HG03175 (cell line): ENCODE results near the gene TMEM163.
"Not testable (repeated sequence)": the region's sequence is repeated elsewhere in the genome, so short reads cannot be mapped to it uniquely, and the experiment has no call there.

Experiments used
- ATAC-seq: cut with Tn5 transposase; IDR thresholded peaks from one replicate; pipeline ENCODE4 v1.9.1; 2021; ENCODE audit warnings: mild to moderate bottlenecking, moderate library complexity; ENCODE audit not compliant: unreplicated experiment

The TMEM163 gene

DNA sequence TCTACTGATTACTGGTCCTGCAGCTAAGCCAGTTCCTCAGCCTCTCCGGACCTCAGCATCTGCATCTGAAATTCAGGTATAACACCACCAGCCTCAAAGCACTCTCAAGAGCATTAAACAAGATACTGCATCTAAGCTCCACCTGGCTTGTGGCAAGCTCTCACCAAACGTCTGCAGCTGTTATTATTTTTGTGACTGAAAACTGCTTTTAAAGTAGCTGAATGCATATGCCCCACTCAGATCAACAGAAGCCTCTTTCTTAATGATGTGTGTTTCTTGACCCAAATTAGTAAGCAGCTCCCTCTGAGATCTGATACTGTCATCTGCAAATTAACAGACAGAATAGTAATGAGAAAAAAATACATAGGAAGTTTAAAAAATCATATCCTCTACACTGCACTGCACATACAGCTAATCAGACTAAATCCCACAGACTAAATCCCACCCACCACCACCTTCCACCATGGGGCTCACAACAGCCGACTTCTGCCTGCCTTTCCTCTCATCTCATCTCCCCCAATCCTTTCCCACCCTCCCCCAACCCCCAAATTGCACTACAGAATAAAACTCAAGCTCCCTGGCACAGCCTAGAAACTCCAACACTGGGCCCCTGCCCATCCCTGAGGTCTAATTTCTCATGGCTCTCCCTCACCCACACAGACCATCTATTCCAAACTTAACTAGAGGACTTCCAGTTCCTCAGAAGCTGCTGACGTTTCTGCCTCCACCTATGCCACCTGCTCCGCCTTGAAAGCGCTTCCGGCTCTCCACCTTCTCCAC is 52.9 kb downstream of the TMEM163 start:
- ATAC-seq, result no peak

DNA sequence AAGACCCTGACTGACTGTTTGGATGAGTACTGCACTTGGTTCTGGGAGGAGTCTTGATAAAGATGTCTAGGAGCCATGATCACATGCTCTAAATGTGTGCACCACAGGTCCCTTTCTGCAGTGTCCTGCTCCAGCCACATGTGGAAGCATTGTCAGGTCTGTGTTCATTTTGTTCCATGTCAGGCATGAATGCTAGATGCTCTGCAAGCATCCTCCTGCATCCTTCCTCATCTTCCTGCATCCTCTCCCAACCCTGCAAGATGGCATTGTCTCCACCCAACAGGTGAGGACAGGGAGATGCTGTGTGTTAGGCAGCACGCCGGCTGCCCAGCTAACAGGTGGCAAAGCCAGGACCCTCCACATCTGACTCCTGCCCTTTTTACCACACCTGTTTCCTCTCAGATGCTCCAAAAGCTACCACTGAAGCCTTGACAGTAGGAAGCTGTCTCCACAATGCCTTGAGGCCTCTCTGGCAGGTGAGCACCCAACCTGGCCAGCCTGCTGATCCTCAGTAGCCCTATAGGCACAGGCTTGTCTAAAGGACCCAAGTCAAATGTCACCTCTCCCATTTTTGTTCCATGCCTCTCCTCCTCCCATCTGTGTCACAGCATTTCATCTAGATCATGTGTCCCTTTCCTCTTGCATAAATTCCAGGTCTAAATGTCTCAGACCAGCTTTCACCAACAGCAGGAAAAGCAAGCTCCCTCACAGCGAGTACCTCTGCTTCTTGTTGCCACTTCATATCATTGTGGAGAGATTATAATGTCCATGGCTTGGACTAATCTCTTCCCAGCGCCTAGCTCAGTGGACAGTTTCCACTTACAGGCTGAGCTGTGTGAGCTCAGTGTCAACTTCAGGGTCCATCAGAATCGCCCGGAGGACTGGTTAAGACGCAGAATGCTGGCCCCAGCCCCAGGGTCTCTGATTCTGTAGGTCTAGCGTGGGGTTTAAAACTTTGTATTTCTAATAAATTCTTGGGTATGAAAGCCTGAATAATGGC is 55.0 kb downstream of the TMEM163 start:
- ATAC-seq, result no peak

DNA sequence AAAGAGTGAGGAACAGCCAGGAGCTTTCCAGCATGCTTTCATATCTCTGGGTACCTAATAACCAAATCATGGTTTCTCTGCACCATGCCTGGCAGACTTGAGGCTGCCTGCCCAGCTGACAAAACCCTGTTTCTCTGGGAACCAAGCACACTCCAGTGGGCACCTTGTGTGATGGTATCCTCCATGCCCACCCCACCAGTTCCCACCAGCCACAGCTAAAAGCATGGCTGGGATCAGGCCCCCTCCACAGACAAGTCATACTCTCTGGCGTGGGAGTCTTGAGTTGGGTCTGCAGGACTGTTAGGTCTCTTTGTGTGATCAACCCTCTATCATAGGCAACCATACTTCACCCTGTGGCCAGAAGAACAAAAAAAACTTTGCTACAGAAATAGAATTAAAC is 56.0 kb downstream of the TMEM163 start:
- ATAC-seq, result no peak

DNA sequence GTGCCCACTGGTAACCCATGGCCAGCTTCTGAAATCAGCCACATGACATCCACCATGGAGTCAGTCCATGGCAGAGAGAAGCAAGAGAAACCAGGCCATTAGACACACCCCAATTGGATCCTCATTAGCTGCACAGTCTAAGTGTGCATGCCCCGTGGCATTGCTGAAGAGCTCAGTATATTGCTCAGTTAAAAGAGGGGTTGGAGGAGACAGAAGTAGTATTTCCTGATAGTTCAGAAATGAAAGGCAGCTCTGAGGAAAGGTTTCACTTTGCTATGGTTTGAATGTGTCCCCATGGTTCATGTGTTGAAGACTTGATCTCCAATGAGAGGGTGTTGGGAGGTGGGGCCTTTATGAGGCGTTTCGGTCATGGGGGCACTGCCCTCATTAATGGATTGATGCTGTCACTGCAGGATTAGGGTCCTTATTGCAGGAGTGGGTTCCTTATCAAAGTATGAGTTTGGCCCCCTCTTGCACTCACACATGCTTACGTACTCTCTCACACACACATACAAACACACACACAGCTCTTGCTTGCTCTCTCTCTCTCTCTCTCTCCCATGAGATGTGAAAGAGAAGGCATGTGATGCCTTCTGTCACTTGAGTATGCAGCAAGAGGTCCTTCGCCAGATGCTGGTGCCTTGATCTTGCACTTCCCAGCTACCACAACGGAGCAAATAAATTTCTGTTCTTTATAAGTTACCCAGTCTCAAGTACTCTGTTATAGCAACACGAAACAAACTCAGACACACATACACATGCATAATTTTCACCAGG is 58.0 kb downstream of the TMEM163 start:
- ATAC-seq, result no peak

DNA sequence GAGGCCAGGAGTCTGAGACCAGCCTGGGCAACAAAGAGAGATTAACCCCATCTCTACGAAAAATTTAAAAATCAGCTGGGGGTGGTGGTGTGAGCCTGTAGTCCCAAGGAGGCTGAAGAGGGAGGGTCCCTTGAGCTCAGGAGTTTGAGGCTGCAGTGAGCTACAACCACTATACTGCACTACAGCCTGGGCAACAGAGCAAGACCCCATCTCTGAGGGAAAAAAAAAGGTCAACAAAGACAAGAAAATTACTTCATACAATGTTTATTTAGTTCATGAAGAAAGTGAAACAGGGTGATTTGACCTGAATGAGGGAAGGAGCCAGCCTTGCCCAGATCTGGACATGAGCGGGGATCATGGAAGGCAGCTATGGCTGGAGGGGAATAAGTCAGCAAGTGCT is 59.1 kb downstream of the TMEM163 start:
- ATAC-seq, result no peak

DNA sequence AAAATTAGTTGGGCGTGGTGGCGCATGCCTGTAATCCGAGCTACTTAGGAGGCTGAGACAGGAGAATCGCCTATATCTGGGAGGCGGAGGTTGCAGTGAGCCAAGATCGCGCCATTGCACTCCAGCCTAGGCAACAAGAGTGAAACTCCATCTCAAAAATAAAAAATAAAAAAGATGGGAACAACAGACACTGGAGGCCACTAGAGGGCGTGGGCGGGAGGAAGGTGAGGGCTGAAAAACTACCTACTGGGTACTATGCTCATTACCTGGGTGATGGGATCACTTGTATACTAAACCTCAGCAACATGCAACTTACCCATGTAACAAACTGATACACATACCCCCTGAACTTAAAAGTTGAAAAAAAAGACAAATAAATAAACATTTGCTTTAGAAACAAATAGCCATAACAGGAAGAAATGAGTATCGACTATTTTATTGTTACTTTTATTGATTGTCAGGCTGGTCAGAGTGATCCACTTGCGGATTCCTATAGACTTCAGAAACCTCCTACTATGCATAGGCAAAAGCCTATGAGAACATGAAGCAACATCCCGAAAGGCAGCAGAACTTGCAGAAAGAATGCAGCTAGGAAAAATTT is 61.0 kb downstream of the TMEM163 start:
- no peak for ATAC-seq

DNA sequence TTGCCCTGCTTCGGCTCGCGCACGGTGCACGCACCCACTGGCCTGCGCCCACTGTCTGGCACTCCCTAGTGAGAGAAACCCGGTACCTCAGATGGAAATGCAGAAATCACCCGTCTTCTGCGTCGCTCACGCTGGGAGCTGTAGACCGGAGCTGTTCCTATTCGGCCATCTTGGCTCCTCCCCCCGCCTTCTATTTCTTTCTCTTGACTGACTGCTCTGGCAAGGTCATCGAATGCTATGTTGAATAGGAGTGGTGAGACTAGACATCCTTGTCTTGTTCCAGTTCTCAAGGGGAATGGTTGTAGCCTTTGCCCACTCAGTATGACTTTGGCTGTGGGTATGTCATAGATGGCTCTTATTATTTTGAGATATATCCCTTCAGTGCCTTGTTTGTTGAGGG is 62.4 kb downstream of the TMEM163 start:
- not testable (repeated sequence) for ATAC-seq

DNA sequence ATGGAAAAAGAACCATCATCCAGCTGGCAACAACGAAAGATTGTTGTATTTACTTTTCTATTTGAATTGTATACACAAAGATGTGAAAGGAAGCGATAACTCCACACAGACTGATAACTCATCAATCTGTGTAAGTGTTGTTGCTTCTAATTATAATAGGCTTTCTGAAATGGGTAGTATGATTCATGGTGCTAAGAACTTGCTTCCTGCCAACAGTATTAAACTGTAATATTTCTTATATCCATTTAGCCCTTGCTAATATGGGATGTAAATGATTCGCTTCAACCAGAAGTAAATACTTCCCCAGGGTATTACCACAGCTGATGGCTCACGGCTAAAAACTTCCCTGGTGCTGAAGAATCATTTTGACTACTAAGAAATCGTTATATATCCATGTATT is 70.2 kb downstream of the TMEM163 start:
- no peak for ATAC-seq

DNA sequence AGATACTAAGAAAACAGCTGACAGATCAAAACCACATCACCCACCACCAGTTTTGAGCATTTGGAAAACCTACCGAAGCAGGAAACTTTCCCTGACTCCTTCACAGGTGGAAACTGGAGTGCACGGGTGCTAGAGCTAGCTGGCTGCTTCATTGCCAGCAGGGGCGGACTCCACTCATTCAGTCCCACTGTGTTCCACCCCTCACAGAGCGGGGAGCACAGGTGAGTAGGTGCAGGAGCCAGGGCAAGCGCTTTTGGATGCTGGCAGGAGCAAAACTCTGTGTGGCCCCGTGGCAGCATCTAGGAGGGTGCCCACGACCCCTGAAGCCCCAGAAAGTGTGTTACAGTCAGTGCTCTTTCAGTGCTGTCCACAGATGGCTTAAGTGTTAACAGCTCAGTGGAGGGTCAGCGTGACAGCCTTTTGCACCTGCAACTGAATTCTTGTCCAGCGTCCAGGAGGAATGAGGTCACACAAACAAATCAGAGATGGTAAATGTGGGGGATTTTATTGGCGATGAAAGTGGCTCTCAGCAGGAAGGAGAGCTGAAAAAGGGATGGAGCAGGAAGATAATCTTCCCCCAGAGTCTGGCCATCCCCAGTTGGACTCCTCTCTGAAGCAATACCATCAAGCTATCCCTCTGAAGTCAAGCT is 71.1 kb downstream of the TMEM163 start:
- no peak for ATAC-seq

DNA sequence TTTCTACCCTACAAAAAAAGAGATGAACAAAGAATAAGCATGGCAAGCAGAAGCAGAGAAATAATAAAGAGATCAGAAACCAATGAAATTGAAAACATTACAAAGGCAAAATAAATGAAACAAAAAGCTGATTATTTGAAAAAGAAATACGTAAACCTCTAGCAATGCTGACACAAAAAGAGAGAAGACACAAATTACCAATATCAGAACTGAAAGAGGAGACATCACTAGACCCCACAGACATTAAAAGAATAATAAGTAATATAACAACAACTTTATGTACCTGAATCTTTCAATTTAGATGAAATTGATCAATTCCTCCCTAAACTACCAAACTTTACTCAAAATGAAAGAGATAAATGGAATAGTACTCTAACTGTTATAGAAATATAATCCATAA is 75.9 kb downstream of the TMEM163 start:
- no peak for ATAC-seq

DNA sequence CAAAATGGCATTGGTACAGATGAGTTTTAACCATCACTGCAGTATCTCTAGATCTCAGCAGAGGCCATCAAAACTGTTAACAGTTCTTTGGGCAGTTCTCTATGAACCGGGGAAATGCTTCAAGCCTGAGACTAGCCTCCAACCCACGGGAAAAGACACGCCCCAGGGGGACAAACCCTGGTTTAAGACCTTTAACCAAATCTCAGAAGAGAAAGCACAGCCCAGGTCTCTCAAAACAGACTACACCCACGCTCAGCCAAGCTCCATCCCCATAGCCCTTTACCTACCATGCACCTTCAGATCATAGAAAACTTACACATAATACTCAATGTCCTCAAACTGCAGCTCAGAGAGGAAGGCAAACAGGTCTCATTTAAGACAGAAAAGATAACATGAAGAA is 78.3 kb downstream of the TMEM163 start:
- no peak for ATAC-seq

DNA sequence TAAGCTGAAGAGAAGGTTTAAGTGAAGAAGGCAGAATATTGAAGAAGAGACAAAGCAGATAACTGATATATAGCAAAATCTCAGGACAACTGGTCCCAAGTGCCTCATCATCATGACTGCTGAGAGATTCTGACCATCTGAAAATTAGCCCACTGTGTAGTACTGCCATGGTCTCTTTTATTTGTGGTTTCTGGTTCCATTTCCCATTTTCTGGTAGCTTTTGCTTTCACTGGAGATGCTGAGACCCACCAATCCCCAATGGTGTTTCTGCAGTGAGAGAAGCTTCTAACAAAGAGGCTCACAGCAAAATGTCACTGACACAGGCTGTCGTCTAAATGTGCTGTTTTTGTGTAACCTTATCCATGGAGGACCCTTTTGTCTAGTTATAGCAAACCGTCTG is 79.5 kb downstream of the TMEM163 start:
- no peak for ATAC-seq

DNA sequence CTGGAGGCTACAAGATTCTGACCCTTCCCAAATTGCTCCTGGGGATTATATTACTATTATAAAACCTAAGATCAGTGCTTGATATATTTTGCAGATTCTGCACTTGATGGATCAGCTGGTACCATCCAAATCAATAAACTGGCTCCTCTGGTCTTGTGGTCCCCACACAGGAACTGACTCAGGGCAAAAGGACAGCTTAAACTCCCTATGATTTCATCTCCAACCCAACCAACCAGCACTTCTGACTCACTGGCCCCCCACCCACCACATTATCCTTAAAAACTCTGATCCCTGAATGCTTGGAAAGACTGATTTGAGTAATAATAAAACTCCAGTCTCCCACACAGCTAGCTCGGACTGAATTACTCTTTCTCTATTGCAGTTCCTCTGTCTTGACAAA is 82.1 kb downstream of the TMEM163 start:
- no peak for ATAC-seq

DNA sequence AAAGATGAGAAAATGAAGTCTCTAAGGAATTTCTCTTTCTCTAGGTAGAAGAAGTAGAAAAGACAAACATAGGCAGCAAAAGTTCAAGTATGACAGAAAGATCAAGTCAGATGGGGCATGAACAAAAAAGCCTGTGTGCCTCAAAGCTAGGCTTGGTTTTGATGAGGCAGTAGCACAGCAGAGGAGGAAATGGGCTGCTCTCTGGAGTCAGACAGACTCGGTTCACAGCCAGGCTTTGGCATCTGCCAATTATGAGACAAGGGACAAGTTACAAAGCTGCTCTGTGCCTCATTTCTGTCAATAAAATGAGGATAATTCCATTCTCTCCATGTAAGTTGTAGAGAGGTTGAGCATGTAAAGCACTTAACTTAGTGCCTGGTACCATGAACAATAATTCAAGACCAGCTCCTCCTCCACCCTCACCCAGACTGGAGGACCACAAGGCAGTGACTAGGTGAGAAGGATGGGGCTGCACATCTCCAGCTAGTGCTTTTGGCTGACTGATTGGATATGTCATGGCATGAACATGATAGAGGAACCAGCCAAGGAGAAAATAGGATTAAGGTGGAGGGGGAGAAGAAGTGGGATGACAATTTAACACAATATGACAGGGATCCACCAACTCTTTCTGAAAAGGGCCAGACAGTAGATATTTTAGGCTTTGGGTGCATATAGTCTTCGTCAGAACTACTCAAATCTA is 84.6 kb downstream of the TMEM163 start:
- no peak for ATAC-seq

DNA sequence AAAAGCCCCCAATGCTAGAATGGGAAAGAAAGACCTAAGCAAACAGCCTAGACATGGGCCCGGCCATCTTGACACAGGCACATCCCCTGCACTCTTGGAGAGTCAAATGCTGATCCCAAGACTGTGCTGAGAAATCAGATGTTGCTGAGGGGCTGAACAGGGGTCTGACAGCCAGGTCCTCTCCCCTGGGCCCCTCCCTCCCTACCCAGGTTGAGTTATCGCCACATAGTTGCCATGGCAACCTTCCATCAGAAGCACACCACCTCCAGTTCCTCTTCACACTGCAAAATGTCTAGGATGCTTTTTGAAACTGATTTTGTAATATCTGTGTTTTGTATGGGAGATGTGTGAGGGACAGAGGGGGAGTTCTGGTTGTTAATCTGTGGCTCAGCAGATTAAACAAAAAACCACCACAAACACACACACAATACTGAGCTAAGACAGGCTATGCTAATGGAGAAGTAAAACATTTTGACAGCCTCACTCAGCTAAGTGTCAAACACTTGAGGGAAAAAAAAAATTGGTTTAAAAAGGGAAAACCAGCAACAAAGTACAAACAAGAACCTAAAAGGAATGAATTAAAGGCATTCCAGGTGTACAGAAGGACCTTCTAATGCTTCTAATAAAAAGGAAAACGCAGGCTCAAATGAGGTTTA is 88.2 kb downstream of the TMEM163 start:
- no peak for ATAC-seq

DNA sequence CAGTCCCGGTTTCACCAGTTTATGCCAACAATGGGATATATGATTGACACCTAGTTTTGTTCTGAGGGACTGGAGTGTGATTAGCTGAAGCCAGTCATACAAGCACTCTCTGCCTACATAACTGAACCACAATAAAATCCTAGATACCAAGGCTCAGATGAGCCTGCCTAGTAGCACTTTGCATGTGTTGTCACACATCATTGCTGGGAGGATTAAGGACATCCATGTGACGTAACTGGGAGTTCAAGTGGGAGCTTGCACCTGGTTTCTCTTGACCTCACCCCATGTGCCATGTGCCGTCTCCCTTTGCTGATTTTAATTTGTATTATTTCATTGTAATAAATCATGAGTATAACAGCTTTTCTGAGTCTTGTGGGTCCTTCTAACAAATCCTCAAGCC is 90.3 kb downstream of the TMEM163 start:
- no peak for ATAC-seq

DNA sequence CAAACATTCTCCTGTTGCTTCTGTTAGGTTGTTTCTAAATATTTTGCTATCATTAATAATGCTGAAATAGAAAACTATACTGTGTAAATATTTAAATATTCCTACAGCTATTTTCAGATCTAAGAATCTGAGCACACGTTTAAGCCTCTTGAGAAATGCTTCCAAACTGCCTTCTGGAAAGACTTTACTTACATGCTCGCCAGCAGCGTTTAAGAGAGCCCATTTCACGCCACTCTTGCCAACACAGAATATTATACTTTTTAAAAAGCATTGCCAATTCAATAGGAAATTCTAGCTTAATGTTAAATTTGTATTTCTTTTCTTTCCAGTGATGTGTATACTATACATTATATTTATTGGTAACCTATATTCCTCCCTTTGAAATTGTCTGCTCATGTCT is 92.0 kb downstream of the TMEM163 start:
- ATAC-seq, result no peak

DNA sequence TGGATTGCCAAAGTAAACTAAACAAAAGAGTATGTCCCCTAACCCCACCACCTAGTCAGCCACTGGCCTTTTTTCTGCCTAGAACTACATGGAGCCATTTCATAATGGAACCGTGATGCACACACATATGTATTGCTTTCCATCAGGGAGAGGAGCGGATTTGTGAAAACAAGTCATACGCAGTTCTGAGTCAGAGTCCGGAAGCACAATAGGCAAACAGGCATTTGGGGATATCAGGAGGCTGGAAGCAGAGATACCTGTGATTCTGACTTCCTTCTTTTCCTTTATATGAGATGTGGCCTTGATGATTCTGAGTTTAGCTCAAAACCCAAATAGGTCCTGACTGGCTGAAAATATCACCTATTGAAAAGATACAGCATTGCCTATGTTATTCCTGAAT is 93.5 kb downstream of the TMEM163 start:
- no peak for ATAC-seq

DNA sequence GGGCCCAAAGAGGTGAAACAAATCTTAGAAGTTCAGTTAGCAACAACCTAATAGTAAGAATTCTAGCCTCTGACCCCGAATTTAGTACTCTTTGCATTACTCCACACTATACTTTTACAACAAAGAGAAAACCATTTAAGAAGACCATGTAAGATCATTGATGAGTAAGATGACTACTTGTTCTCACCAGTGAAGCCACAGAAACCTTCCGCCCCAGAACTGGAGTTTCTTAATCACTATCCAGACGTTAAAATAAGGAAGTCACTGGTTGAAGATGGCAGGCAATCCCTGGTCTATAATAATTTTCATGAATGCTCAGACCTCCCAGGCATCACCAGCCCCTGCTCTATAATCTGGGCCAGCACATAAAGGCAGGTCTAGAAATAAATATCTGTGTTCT is 95.0 kb downstream of the TMEM163 start:
- peak; percentile 92 for ATAC-seq
